Coronary artery (tissue), 2 donors: ENCODE data around the gene SRP68.

Source experiments
- DNase-seq: peaks from one replicate; pipeline ENCODE4 v3.0.0-alpha.2; 2017; ENCODE audit warnings: low spot score
- H3K27ac ChIP-seq, 2 donors: fragments of 200-600 bp; sonication (generic); one replicate each; pipeline ENCODE4 v1.5.1; 2016 to 2019
- H3K4me3 ChIP-seq: fragments of 200-600 bp; sonication (generic); 2 replicates; pipeline ENCODE4 v1.5.1; 2016; ENCODE audit warnings: mild to moderate bottlenecking, moderate library complexity
- TF ChIP-seq, protein P1 (sequence below): fragments of 200-600 bp; sonication (generic); IDR thresholded peaks from one replicate; pipeline ENCODE4 v1.5.1; 2019; ENCODE audit warnings: antibody characterized with exemption

The SRP68 gene

DNA sequence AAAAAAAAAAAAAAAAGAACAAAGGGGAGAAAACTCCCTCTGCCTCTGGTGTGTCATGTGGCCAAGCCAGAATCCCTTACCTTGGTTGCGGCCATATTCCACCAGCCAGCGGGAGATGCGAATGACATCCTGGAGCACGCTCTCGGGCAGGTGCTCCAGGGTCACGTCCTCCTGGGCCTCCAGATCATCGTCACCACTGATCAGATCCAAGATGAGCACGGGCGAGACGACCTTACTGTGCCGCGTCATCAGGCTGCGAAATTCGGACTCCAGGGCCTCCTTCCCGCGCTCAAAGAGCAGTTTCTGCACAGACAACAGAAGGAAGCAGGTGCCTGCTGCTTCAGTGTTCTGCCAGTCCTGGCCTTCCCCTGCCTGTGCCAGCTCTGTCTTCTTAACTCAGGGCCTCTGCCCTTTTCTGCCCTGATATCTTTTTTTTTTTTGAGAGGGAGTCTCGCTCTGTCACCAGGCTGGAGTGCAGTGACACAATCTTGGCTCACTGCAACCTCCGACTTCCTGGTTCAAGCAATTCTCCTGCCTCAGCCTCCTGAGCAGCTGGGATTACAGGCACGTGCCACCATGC, 25.5 kb upstream of the SRP68 start:
- DNase-seq, result no peak
- no peak overlapping the region for H3K27ac ChIP-seq
- H3K4me3 ChIP-seq, result no peak overlapping the region
- TF ChIP-seq, protein P1, sequence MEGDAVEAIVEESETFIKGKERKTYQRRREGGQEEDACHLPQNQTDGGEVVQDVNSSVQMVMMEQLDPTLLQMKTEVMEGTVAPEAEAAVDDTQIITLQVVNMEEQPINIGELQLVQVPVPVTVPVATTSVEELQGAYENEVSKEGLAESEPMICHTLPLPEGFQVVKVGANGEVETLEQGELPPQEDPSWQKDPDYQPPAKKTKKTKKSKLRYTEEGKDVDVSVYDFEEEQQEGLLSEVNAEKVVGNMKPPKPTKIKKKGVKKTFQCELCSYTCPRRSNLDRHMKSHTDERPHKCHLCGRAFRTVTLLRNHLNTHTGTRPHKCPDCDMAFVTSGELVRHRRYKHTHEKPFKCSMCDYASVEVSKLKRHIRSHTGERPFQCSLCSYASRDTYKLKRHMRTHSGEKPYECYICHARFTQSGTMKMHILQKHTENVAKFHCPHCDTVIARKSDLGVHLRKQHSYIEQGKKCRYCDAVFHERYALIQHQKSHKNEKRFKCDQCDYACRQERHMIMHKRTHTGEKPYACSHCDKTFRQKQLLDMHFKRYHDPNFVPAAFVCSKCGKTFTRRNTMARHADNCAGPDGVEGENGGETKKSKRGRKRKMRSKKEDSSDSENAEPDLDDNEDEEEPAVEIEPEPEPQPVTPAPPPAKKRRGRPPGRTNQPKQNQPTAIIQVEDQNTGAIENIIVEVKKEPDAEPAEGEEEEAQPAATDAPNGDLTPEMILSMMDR, result no peak

GRCh38 chr17:76095943-76096342, 23.6 kb upstream of the SRP68 start:
- H3K27ac ChIP-seq, result no peak overlapping the region
- TF ChIP-seq, protein P1, result no peak
- H3K4me3 ChIP-seq, result no peak overlapping the region
- DNase-seq, result no peak

DNA sequence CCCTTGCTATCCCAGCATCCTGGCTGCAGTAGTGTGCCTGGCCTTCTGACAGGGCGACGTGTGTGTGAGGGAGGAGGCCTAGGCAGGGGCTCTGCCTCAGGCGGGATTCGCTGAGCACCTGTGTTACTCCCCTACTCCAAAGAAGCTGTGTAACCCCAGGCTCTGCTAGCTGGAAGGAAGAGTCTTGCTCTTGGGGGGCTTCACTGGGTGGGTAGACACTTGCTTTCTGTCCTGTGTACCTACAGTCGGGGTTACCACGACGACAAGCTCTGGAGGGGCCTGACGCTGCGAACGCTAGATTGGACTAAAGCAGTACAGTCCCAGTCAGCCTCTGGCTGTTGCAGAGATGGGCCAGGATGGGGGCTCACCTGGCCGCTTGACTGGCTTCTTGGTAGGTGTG, 21.7 kb upstream of the SRP68 start:
- TF ChIP-seq, protein P1, result no peak
- DNase-seq, result no peak
- H3K4me3 ChIP-seq, result no peak overlapping the region
- no peak overlapping the region for H3K27ac ChIP-seq

DNA sequence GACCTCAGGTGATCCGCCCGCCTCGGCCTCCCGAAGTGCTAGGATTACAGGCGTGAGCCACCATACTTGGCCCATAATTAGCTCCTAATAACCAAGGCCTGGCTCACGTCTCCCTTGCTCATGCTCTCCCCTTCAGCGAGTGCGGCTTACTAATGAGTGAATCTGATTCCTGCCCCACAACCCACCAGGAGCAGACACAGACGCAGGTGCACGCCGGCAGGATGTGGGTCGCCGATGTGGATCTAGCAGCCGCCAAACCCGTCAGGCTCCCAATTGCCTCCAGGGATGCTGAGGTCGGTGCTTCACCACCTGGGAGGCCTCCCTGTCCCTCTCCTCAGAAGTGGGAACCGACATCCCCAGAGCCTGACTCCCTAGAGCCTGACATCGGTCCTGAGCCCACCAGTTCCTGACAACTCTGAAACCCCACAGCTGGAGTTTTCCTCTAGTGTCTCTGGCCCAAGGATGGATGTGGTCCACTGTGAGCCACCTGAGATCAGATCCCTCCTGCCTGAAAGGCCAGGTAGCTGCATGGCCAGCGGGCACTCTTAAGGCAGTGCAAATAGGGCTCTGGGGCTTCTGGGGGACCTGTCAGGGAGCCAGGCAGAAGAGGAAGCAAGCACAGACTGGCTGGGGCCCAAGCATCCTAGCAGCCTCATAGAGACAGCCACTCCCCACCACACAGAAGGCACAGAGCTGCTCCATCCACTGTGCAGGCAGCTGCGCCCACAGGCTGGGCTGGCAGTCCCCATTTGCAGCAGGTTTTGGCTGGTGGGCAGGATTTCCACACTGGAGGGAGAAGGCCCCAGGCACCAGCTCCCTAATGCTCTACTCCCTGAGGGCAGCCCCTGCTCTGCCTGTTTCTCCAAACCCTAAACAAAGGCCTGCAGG, 20.5 kb upstream of the SRP68 start:
- no peak overlapping the region for H3K4me3 ChIP-seq
- TF ChIP-seq, protein P1, result no peak
- H3K27ac ChIP-seq, result no peak overlapping the region
- DNase-seq, result no peak

DNA sequence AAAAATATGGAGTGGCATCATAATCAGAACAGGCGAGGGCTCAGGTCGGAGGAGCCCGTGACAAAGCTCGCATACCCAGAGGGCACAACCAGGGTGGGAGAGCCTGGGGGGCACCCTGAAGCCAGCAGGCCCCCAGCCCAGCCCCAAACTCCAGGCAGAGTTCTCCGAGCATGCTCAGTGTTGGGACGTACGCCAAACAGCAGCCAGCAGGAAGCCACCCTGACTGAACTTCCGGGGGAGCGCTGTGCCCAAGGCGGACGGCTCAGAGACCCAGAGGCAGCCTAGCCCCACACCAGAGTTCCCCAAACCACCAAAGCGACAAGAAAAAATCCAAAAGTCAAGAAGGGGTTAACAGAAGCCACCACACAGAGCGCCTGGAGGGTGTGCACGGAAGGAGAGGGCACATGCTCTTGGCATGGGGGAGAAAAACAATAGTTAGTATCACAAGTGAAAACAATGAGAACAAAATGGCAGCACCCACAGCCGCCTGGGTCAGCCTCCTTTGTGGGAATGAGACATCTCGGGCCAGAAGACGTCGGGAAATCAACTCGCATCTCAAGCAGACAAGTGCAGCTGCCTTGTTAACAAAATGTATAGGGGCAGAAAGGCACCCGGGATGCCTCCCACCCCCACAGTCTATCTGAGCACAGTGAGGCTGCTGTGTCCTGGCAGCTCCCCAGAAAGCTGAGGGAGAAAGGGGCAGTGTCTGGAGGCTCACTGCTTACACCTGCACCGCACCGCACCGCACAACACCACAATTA, 19.4 kb upstream of the SRP68 start:
- TF ChIP-seq, protein P1, result no peak
- H3K4me3 ChIP-seq, result no peak overlapping the region
- H3K27ac ChIP-seq, result no peak overlapping the region
- no peak for DNase-seq

GRCh38 chr17:76090517-76091129, 18.3 kb upstream of the SRP68 start:
- no peak for DNase-seq
- no peak overlapping the region for H3K4me3 ChIP-seq
- TF ChIP-seq, protein P1, result no peak
- H3K27ac ChIP-seq, result no peak overlapping the region
